Endothelial cell of umbilical vein (primary cell): ENCODE results near the gene SNAPC2. TPM values are rescaled to one million over a fixed set of nuclear protein-coding genes. Genes with fewer than 3 reads are reported as not detected.

Source experiments
- BruUV-seq: library from RNA; stranded (reverse); fragments of 400-500 nt; replicated peaks from 2 replicates; lab custom pipeline; 2021; lab: Mats Ljungman, UMichigan
- CTCF ChIA-PET: fragments of 300-600, 350-600 bp; sonication (Branson Sonifier 250); formaldehyde crosslinking; loops from one replicate; lab custom pipeline; 2021; ENCODE audit warnings: antibody characterized with exemption, inconsistent platforms; lab: Charles Lee
- POLR2A ChIA-PET: fragments of 300-600, 350-600 bp; sonication (Branson Sonifier 250); formaldehyde crosslinking; loops from one replicate; lab custom pipeline; 2021; ENCODE audit warnings: antibody characterized with exemption, inconsistent platforms; lab: Charles Lee
- DNase-seq: peaks from one replicate; pipeline ENCODE4 v3.0.0-alpha.2; 2011; ENCODE audit warnings: low read depth, low spot score
- FAIRE-seq: peaks from 2 replicates; lab custom pipeline; 2011; peaks lifted over from hg19 to GRCh38; lab: Jason Lieb, UNC
- H2AFZ ChIP-seq: 2 replicates; pipeline ENCODE4 v1.6.0; 2012; ENCODE audit warnings: low read depth, low read length, control low read depth, inconsistent platforms
- H3K27ac ChIP-seq: 2 replicates; pipeline ENCODE4 v1.5.1; 2011; ENCODE audit warnings: low read depth, mild to moderate bottlenecking, control low read depth, low read length, moderate library complexity; ENCODE audit not compliant: insufficient read depth
- H3K27me3 ChIP-seq, 2 experiments: 2 replicates each; pipeline versions ENCODE4 v1.6.0 to v1.6.1; 2011; ENCODE audit warnings: low read length in 2 of 2, mixed read lengths in 1 of 2; ENCODE audit not compliant: control insufficient read depth in 2 of 2, insufficient read depth in 2 of 2
- H3K36me3 ChIP-seq, 2 experiments: 2 replicates in 1 of 2; 3 replicates in 1 of 2; pipeline ENCODE4 v1.5.1; 2011; ENCODE audit warnings: low read length in 2 of 2, mild to moderate bottlenecking in 1 of 2, moderate library complexity in 1 of 2; ENCODE audit not compliant: control insufficient read depth in 2 of 2, insufficient read depth in 2 of 2; ENCODE audit errors: extremely low read depth in 1 of 2
- H3K4me1 ChIP-seq: 3 replicates; pipeline ENCODE4 v1.5.1; 2011; ENCODE audit warnings: mild to moderate bottlenecking, low read length; ENCODE audit not compliant: control insufficient read depth, insufficient read depth; ENCODE audit errors: extremely low read depth
- H3K4me2 ChIP-seq: 2 replicates; pipeline ENCODE4 v1.6.1; 2011; ENCODE audit warnings: low read length, control low read depth, mixed read lengths; ENCODE audit not compliant: insufficient read depth
- H3K4me3 ChIP-seq, 3 experiments: fragments of 200-600 bp in 1 of 3; sonication (generic), shearing (Covaris generic) in 1 of 3; replicated peaks in 1 of 3; 2 replicates each; pipeline ENCODE4 v1.5.1; 2011 to 2016; ENCODE audit warnings: control low read depth in 3 of 3, low read length in 3 of 3, mild to moderate bottlenecking in 2 of 3, inconsistent platforms in 1 of 3, low read depth in 1 of 3, moderate library complexity in 1 of 3; ENCODE audit not compliant: insufficient read depth in 1 of 3
- H3K79me2 ChIP-seq: 2 replicates; pipeline ENCODE4 v1.6.0; 2012; ENCODE audit warnings: low read length, inconsistent platforms; ENCODE audit not compliant: control insufficient read depth, insufficient read depth
- H3K9ac ChIP-seq: replicated peaks from 2 replicates; pipeline ENCODE3; 2011; ENCODE audit warnings: low read length, control low read depth; ENCODE audit not compliant: insufficient read depth; ENCODE audit errors: extremely low read depth
- H3K9me1 ChIP-seq: replicated peaks from 3 replicates; pipeline ENCODE4 v1.6.0; 2011; ENCODE audit warnings: mild to moderate bottlenecking, low read length; ENCODE audit not compliant: control insufficient read depth, insufficient read depth; ENCODE audit errors: extremely low read depth
- H3K9me3 ChIP-seq: replicated peaks from 2 replicates; pipeline ENCODE4 v1.5.1; 2012; ENCODE audit warnings: low read length, inconsistent platforms; ENCODE audit not compliant: control insufficient read depth, insufficient read depth
- H4K20me1 ChIP-seq: replicated peaks from 2 replicates; pipeline ENCODE3; 2011; ENCODE audit warnings: mild to moderate bottlenecking, low read length; ENCODE audit not compliant: control insufficient read depth, insufficient read depth; ENCODE audit errors: extremely low read depth
- CTCF ChIP-seq, 2 donors: IDR thresholded peaks; 1 replicate in 1 of 2; 2 replicates in 1 of 2; pipeline ENCODE4 v1.5.1; 2011; ENCODE audit warnings: low read length in 2 of 2, mild to moderate bottlenecking in 2 of 2, moderate library complexity in 2 of 2, control low read depth in 1 of 2, inconsistent platforms in 1 of 2, low read depth in 1 of 2; ENCODE audit not compliant: insufficient read depth in 1 of 2; ENCODE audit errors: extremely low read depth in 1 of 2
- EZH2 ChIP-seq: IDR thresholded peaks from 2 replicates; pipeline ENCODE4 v1.6.1; 2012; ENCODE audit warnings: borderline replicate concordance, low read depth, mild to moderate bottlenecking, moderate library complexity, low read length, inconsistent platforms; ENCODE audit not compliant: severe bottlenecking
- FOS ChIP-seq: IDR thresholded peaks from 2 replicates; pipeline ENCODE4 v1.6.1; 2011; ENCODE audit warnings: mild to moderate bottlenecking, low read length, moderate library complexity, borderline replicate concordance; ENCODE audit not compliant: insufficient read depth
- GATA2 ChIP-seq: IDR thresholded peaks from 2 replicates; pipeline ENCODE4 v1.7.0; 2011; ENCODE audit warnings: low read depth, mild to moderate bottlenecking, moderate library complexity, mixed read lengths, low read length; ENCODE audit not compliant: insufficient read length, insufficient read depth
- MAX ChIP-seq: IDR thresholded peaks from 2 replicates; pipeline ENCODE4 v1.6.1; 2011; ENCODE audit not compliant: insufficient read depth, insufficient read length
- MYC ChIP-seq: IDR thresholded peaks from one replicate; pipeline ENCODE4 v1.6.1; 2011; ENCODE audit warnings: mild to moderate bottlenecking, low read depth, low read length
- POLR2A ChIP-seq: IDR thresholded peaks from 2 replicates; pipeline ENCODE4 v1.6.1; 2012; ENCODE audit warnings: low read depth, mild to moderate bottlenecking, control low read depth, low read length
- POLR2AphosphoS5 ChIP-seq: IDR thresholded peaks from 2 replicates; pipeline ENCODE4 v1.6.1; 2012; ENCODE audit warnings: low read depth, mild to moderate bottlenecking, control low read depth, low read length, moderate library complexity; ENCODE audit not compliant: insufficient read depth
- dilution Hi-C: fragments of 300-500 bp; cut with MboI; formaldehyde crosslinking; loops from one replicate; pipeline ENCODE4 v1.15.0; 2019; ENCODE audit warnings: low sequenced_read_pairs; ENCODE audit not compliant: extremely low pct_ligation_motif_present
- intact Hi-C: fragments of 100-400 bp; cut with micrococcal nuclease; formaldehyde crosslinking; loops from one replicate; pipeline ENCODE4 v1.10.0; 2022
- polyA plus RNA-seq, 4 experiments: library from polyadenylated mRNA; depleted of rRNA in 3 of 4; stranded (reverse) in 3 of 4; unstranded in 1 of 4; fragments of >200 nt; gene quantifications; 2 replicates each; pipeline versions ENCODE4 v1.2.1 to v1.2.3, GENCODE V29; 2011 to 2012; ENCODE audit warnings: missing spikeins in 1 of 4
- total RNA-seq: library from RNA; stranded (reverse); gene quantifications from 2 replicates; pipeline ENCODE4 v1.2.3, GENCODE V29; 2021

SNAPC2 gene
- total and polyA plus RNA-seq, 2 donors (not counting 3 experiments of a cell fraction or from before 2014, with no cell fraction given): 23.7 to 25.8 TPM

- Histone ChIP-seq H3K27ac (peak within 1 kb of the TSS; percentile 62), H3K4me2 (peak within 1 kb of the TSS; percentile 91), H3K9me1 (no peaks in the 10 kb centered on the region), H3K9ac (peak within 1 kb of the TSS; percentile 73), H3K4me1 (peaks cover 16% of the 10 kb centered on the region), H2AFZ (peak within 1 kb of the TSS; percentile 62), H3K9me3 (no peaks in the 10 kb centered on the region), H3K27me3 (no peaks in the 10 kb centered on the region), H4K20me1 (no peaks in the 10 kb centered on the region), H3K36me3 (no peaks in the 10 kb centered on the region), H3K79me2 (peaks cover 28% of the 10 kb centered on the region), H3K4me3 (peak within 1 kb of the TSS; percentile 62 to 93 (median 71))
- POLR2A ChIA-PET: interaction anchor here (0.8 to 1.0 kb wide), 3 partner anchors 8 to 17 kb away, joined by 3 to 13 read pairs (median 4); partner anchors contain the start of gene SNAPC2
- peak; percentile 100 for FAIRE-seq
- CTCF ChIA-PET: interaction anchor here (0.6 to 2.2 kb wide), 16 partner anchors 13 to 335 kb away, joined by 3 to 17 read pairs (median 3); partner anchors contain the start of genes SNAPC2, TIMM44 and TRAPPC5
- TF ChIP-seq POLR2AphosphoS5 (peak; percentile 88), GATA2 (no peak), MAX (peak; percentile 85), EZH2 (no peak), FOS (no peak), CTCF (IDR thresholded peaks at IDR 0.05; ENCODE audit: extremely low read depth in 1 of 2, insufficient read depth in 1 of 2, low read depth in 1 of 2, low read length in 2 of 2) (peak; percentile 64 to 67), MYC (peak; percentile 52), POLR2A (peak; percentile 98)
- BruUV-seq: no TSS peak
- peak; percentile 100 for DNase-seq
- dilution Hi-C loops (no loop called here), intact Hi-C loops (loop anchor here (1.0 kb wide), 4 partner anchors 15 to 50 kb away; partner anchors contain the start of genes LRRC8E and SNAPC2)
Measured at GRCh38 chr19:7903244-7904073, 16.7 kb upstream of the SNAPC2 start, which contains the start of gene MAP2K7. TSS of gene MAP2K7 (plus strand) at chr19:7903877. CDS start at chr19:7903945, 68 bp downstream.
